ENCODE data around the gene DLGAP1. TPM values are rescaled to one million over a fixed set of nuclear protein-coding genes. Genes with fewer than 3 reads are reported as not detected.

Gene DLGAP1
- polyA plus RNA-seq, 1 donor from 2014 or later, result 4.5 TPM

- Histone ChIP-seq H3K9ac (ENCODE audit: low read length) (no peak overlapping the region), H3K4me2 (ENCODE audit: low read length) (no peak overlapping the region), H3K9me3 (ENCODE audit: low read length) (no peaks in the 10 kb centered on the region), H4K20me1 (ENCODE audit: insufficient read depth) (no peaks in the 10 kb centered on the region), H3K4me3 (ENCODE audit: low read length) (no peak overlapping the region), H3K79me2 (replicated peaks; ENCODE audit: insufficient read depth, low read length) (no peaks in the 10 kb centered on the region), H2AFZ (ENCODE audit: low read depth, low read length) (no peak overlapping the region), H3K27me3 (ENCODE audit: insufficient read depth, low read depth, low read length) (no peaks in the 10 kb centered on the region), H3K36me3 (ENCODE audit: insufficient read depth, low read length) (no peaks in the 10 kb centered on the region), H3K9me2 (ENCODE audit: insufficient read depth, low read length) (no peaks in the 10 kb centered on the region), H3F3A (ENCODE audit: insufficient read depth, low read length, poor library complexity, severe bottlenecking) (no peaks in the 10 kb centered on the region), H3K27ac (ENCODE audit: low read length) (no peak overlapping the region)
- TF ChIP-seq REST (IDR thresholded peaks at IDR 0.05; ENCODE audit: borderline replicate concordance) (no peak), EP300 (conservative IDR thresholded peaks at IDR 0.05; ENCODE audit: poor library complexity, severe bottlenecking) (no peak), TAF1 (IDR thresholded peaks at IDR 0.05; ENCODE audit: low read depth) (no peak), SMC3 (conservative IDR thresholded peaks at IDR 0.05; ENCODE audit: poor library complexity) (no peak), MXI1 (conservative IDR thresholded peaks at IDR 0.05; ENCODE audit: poor library complexity, severe bottlenecking) (no peak), RAD21 (conservative IDR thresholded peaks at IDR 0.05) (no peak), EZH2 (IDR thresholded peaks at IDR 0.05; ENCODE audit: borderline replicate concordance, insufficient read depth, low read length, poor library complexity, severe bottlenecking) (no peak), POLR2AphosphoS5 (IDR thresholded peaks at IDR 0.05) (no peak)
- TF ChIP-seq, protein P1, sequence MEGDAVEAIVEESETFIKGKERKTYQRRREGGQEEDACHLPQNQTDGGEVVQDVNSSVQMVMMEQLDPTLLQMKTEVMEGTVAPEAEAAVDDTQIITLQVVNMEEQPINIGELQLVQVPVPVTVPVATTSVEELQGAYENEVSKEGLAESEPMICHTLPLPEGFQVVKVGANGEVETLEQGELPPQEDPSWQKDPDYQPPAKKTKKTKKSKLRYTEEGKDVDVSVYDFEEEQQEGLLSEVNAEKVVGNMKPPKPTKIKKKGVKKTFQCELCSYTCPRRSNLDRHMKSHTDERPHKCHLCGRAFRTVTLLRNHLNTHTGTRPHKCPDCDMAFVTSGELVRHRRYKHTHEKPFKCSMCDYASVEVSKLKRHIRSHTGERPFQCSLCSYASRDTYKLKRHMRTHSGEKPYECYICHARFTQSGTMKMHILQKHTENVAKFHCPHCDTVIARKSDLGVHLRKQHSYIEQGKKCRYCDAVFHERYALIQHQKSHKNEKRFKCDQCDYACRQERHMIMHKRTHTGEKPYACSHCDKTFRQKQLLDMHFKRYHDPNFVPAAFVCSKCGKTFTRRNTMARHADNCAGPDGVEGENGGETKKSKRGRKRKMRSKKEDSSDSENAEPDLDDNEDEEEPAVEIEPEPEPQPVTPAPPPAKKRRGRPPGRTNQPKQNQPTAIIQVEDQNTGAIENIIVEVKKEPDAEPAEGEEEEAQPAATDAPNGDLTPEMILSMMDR (IDR thresholded peaks at IDR 0.05; ENCODE audit: poor library complexity, severe bottlenecking), result no peak
These were observed 830.0 kb downstream of the DLGAP1 start for GRCh38 chr18:3624935-3625741.

- no peaks in the 10 kb centered on the region for H3F3A ChIP-seq (ENCODE audit: insufficient read depth, low read length, poor library complexity, severe bottlenecking)
- H3K9me3 ChIP-seq (ENCODE audit: low read length), result no peaks in the 10 kb centered on the region
- no peak overlapping the region for H3K4me3 ChIP-seq (ENCODE audit: low read length)
- no peaks in the 10 kb centered on the region for H3K9me2 ChIP-seq (ENCODE audit: insufficient read depth, low read length)
- no peaks in the 10 kb centered on the region for H3K79me2 ChIP-seq (replicated peaks; ENCODE audit: insufficient read depth, low read length)
- H4K20me1 ChIP-seq (ENCODE audit: insufficient read depth), result no peaks in the 10 kb centered on the region
- H3K27ac ChIP-seq (ENCODE audit: low read length), result no peak overlapping the region
- no peak overlapping the region for H2AFZ ChIP-seq (ENCODE audit: low read depth, low read length)
- no peaks in the 10 kb centered on the region for H3K27me3 ChIP-seq (ENCODE audit: insufficient read depth, low read depth, low read length)
- no peak overlapping the region for H3K9ac ChIP-seq (ENCODE audit: low read length)
- no peaks in the 10 kb centered on the region for H3K36me3 ChIP-seq (ENCODE audit: insufficient read depth, low read length)
- TF ChIP-seq RAD21 (conservative IDR thresholded peaks at IDR 0.05), result no peak
- no peak for TF ChIP-seq MXI1 (conservative IDR thresholded peaks at IDR 0.05; ENCODE audit: poor library complexity, severe bottlenecking)
- TF ChIP-seq SMC3 (conservative IDR thresholded peaks at IDR 0.05; ENCODE audit: poor library complexity), result no peak
- TF ChIP-seq REST (IDR thresholded peaks at IDR 0.05; ENCODE audit: borderline replicate concordance), result no peak
- TF ChIP-seq, protein P1 (IDR thresholded peaks at IDR 0.05; ENCODE audit: poor library complexity, severe bottlenecking), result no peak
- no peak for TF ChIP-seq EP300 (conservative IDR thresholded peaks at IDR 0.05; ENCODE audit: poor library complexity, severe bottlenecking)
- TF ChIP-seq EZH2 (IDR thresholded peaks at IDR 0.05; ENCODE audit: borderline replicate concordance, insufficient read depth, low read length, poor library complexity, severe bottlenecking), result no peak
- no peak for TF ChIP-seq POLR2AphosphoS5 (IDR thresholded peaks at IDR 0.05)
- TF ChIP-seq TAF1 (IDR thresholded peaks at IDR 0.05; ENCODE audit: low read depth), result no peak
- no peak overlapping the region for H3K4me2 ChIP-seq (ENCODE audit: low read length)
These were observed 830.6 kb downstream of the DLGAP1 start for GRCh38 chr18:3624546-3624934.

All from neural cell (in vitro differentiated cells).